GM12891 (cell line): ENCODE measurements around the gene RNF138.
"Not testable (repeated sequence)": the region's sequence is repeated elsewhere in the genome, so short reads cannot be mapped to it uniquely, and the experiment has no call there.

Source experiments
- DNase-seq: peaks from one replicate; pipeline ENCODE4 v3.0.0; 2011; ENCODE audit warnings: low spot score; ENCODE audit not compliant: insufficient read length
- FAIRE-seq: peaks from 2 replicates; lab custom pipeline; 2011; peaks lifted over from hg19 to GRCh38; lab: Jason Lieb, UNC
- PAX5 ChIP-seq: IDR thresholded peaks from 2 replicates; pipeline ENCODE4 v1.6.1; 2011; ENCODE audit warnings: low read length, moderate library complexity, mild to moderate bottlenecking; ENCODE audit not compliant: insufficient read depth, severe bottlenecking
- POLR2A ChIP-seq: IDR thresholded peaks from 2 replicates; pipeline ENCODE4 v1.6.1; 2011; ENCODE audit warnings: low read depth, low read length, control low read depth
- POLR2AphosphoS5 ChIP-seq: IDR thresholded peaks from 2 replicates; pipeline ENCODE4 v1.6.1; 2011; ENCODE audit warnings: low read depth, low read length, control low read depth
- POU2F2 ChIP-seq: IDR thresholded peaks from 2 replicates; pipeline ENCODE4 v1.6.1; 2011; ENCODE audit warnings: low read depth, mild to moderate bottlenecking, control low read depth, low read length, moderate library complexity
- SPI1 ChIP-seq: IDR thresholded peaks from 2 replicates; pipeline ENCODE4 v1.6.1; 2011; ENCODE audit warnings: low read depth, low read length, control low read depth
- TAF1 ChIP-seq: IDR thresholded peaks from 2 replicates; pipeline ENCODE4 v1.6.1; 2011; ENCODE audit warnings: low read depth, low read length, control low read depth

RNF138 gene

GRCh38 chr18:32074206-32074605, 17.5 kb upstream of the RNF138 start:
- TF ChIP-seq POU2F2 (no peak), SPI1 (no peak), POLR2AphosphoS5 (no peak), TAF1 (no peak), PAX5 (no peak)
- no peak for DNase-seq
- FAIRE-seq = no peak

- no peak for FAIRE-seq
- TF ChIP-seq TAF1 (no peak), POLR2A (no peak), SPI1 (no peak), PAX5 (no peak), POU2F2 (no peak), POLR2AphosphoS5 (no peak)
- DNase-seq = no peak
Observed at GRCh38 chr18:32078845-32079244, 12.8 kb upstream of the RNF138 start.

GRCh38 chr18:32081881-32082280, 9.8 kb upstream of the RNF138 start:
- DNase-seq (no peak), FAIRE-seq (peak; percentile 31)
- no peak for TF ChIP-seq TAF1
- TF ChIP-seq SPI1 = no peak
- no peak for TF ChIP-seq POU2F2
- no peak for TF ChIP-seq POLR2A
- no peak for TF ChIP-seq PAX5

- no peak for TF ChIP-seq TAF1
- no peak for TF ChIP-seq POU2F2
- no peak for TF ChIP-seq PAX5
- TF ChIP-seq POLR2A = no peak
- TF ChIP-seq SPI1 = no peak
- no peak for TF ChIP-seq POLR2AphosphoS5
- FAIRE-seq = no peak
- DNase-seq = no peak
Observed at GRCh38 chr18:32083781-32084180, 7.9 kb upstream of the RNF138 start.

- FAIRE-seq = no peak
- TF ChIP-seq POLR2A (no peak), POLR2AphosphoS5 (no peak)
- no peak for DNase-seq
Observed at GRCh38 chr18:32086881-32087280, 4.8 kb upstream of the RNF138 start.

GRCh38 chr18:32090831-32091230, 843 bp upstream of the RNF138 start:
- DNase-seq, FAIRE-seq: not testable (repeated sequence)

- TF ChIP-seq POU2F2 = no peak
- no peak for TF ChIP-seq POLR2A
- no peak for TF ChIP-seq TAF1
- no peak for TF ChIP-seq SPI1
- TF ChIP-seq POLR2AphosphoS5 = no peak
- no peak for TF ChIP-seq PAX5
- DNase-seq (no peak), FAIRE-seq (no peak)
Observed at GRCh38 chr18:32091325-32091723, 350 bp upstream of the RNF138 start.

GRCh38 chr18:32092422-32093101, 888 bp downstream of the RNF138 start:
- FAIRE-seq (peak; percentile 97), DNase-seq (peak; percentile 94)
- TF ChIP-seq TAF1 = peak; percentile 54; the same call in 1 of the 2 replicates
- TF ChIP-seq PAX5 = no peak
- peak; percentile 82 for TF ChIP-seq POLR2A
- TF ChIP-seq POLR2AphosphoS5 = peak; percentile 81
- TF ChIP-seq POU2F2 = no peak

GRCh38 chr18:32093102-32093511, 1.4 kb downstream of the RNF138 start:
- peak; percentile 31 for DNase-seq
- FAIRE-seq = peak; percentile 75
- no peak for TF ChIP-seq POLR2A
- no peak for TF ChIP-seq POLR2AphosphoS5
- TF ChIP-seq TAF1 = no peak
- TF ChIP-seq POU2F2 = no peak
- TF ChIP-seq SPI1 = no peak
- TF ChIP-seq PAX5 = no peak

- FAIRE-seq (no peak), DNase-seq (no peak)
- TF ChIP-seq POLR2AphosphoS5 = no peak
- TF ChIP-seq SPI1 = no peak
- no peak for TF ChIP-seq PAX5
- TF ChIP-seq POU2F2 = no peak
- no peak for TF ChIP-seq POLR2A
- TF ChIP-seq TAF1 = no peak
Observed at GRCh38 chr18:32093523-32093922, 1.8 kb downstream of the RNF138 start.
